ENCODE measurements around the gene MTURN. TPM values are rescaled to one million over a fixed set of nuclear protein-coding genes. Genes with fewer than 3 reads are reported as not detected.

The MTURN gene
- total and polyA plus RNA-seq, 10 of the 15 experiments (the other 5 are each of a cell fraction or from before 2014, with no cell fraction given), result 0.52 to 5.0 (median 3.3) TPM

DNA sequence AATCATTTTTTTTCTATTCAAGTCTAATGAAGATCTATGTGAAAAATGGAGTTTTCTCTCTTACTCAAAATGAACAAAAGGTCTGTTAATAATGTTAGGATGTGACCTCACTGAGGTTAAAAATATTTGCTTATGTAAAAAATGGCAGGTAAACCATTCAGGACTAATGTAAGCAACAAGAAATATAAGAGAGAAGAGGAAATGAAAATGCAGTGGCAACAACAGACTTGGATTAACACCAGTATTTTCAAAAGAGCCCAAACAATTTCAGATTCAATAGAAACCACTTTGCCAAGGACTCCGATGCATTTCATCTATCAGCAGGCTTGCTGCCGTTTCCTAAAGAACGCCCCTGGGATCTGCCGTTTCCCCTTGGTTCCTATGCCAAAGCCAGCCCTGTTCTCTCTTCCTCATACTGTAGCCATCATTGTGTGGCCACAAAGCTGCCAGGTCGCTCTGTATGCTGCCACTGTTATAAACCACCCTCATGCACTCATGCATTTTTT, 66.4 kb downstream of the MTURN start:
- no peaks in the 10 kb centered on the region for H4K20me1 ChIP-seq (ENCODE audit: control insufficient read depth, insufficient read depth)
- DNase-seq (ENCODE audit: low read depth, low spot score) (peak; percentile 51), ATAC-seq (peak; percentile 92), FAIRE-seq (no peak)
- 0% methylated on average over 5 of the region's 5 CpGs for WGBS (ENCODE audit: insufficient coverage, insufficient replicate concordance, low lambda C conversion rate, missing lambda C conversion rate)
- in situ Hi-C loops (cut with MboI) (no loop called here), intact Hi-C loops (cut with micrococcal nuclease; ENCODE audit: unreplicated experiment) (loop anchor here (2.0 kb wide), 1 partner anchor 20 kb away; no protein-coding TSS in a partner anchor)
- H3K4me1 ChIP-seq (ENCODE audit: control insufficient read depth, insufficient read depth, low read length), result peaks cover 19% of the 10 kb centered on the region
- 0 out of 2 replicates have a peak overlapping the region, but pooled peaks have one; percentile 14 for H3K4me3 ChIP-seq
- POLR2A ChIA-PET, result interaction anchor here (1.2 to 1.8 kb wide), 4 partner anchors 9 to 23 kb away, joined by 3 to 12 read pairs (median 5); no protein-coding TSS in a partner anchor
- peak overlapping the region; percentile 17; the same call in 1 of the 2 replicates for H3K27ac ChIP-seq (ENCODE audit: control insufficient read depth, insufficient read depth)
- no peaks in the 10 kb centered on the region for H3K27me3 ChIP-seq (replicated peaks in 1 of 2; ENCODE audit: control insufficient read depth in 2 of 2, insufficient read depth in 2 of 2, low read length in 1 of 2)
- H3K9ac ChIP-seq (ENCODE audit: control insufficient read depth, insufficient read depth, low read length), result no peak overlapping the region
- peak overlapping the region; percentile 76 for H3K4me2 ChIP-seq (ENCODE audit: control insufficient read depth, insufficient read depth)
- BruUV-seq (replicated peaks), result no TSS peak
- CTCF ChIA-PET, result interaction anchor here (1.0 to 1.9 kb wide), 11 partner anchors 10 to 75 kb away, joined by 3 to 6 read pairs (median 3); no protein-coding TSS in a partner anchor
- no peaks in the 10 kb centered on the region for H3K79me2 ChIP-seq (ENCODE audit: control insufficient read depth, insufficient read depth, low read length)
- no peaks in the 10 kb centered on the region; a peak in 1 of 4 replicates for H3K36me3 ChIP-seq (ENCODE audit: control insufficient read depth in 2 of 2, insufficient read depth in 2 of 2, low read length in 1 of 2)
- RAD21 ChIA-PET (ENCODE audit: unreplicated experiment), result interaction anchor here (0.9 to 3.4 kb wide), 9 partner anchors 10 to 76 kb away, joined by 3 to 22 read pairs (median 4); no protein-coding TSS in a partner anchor
- SMC1A ChIA-PET (ENCODE audit: uncharacterized antibody, unreplicated experiment), result interaction anchor here (0.8 to 7.0 kb wide), 11 partner anchors 8 to 149 kb away, joined by 3 to 80 read pairs (median 5); no protein-coding TSS in a partner anchor
- peak overlapping the region; percentile 61 for H2AFZ ChIP-seq (ENCODE audit: control insufficient read depth, low read depth, low read length)
- H3K9me3 ChIP-seq (replicated peaks; ENCODE audit: control insufficient read depth, insufficient read depth, low read length), result peaks cover 2% of the 10 kb centered on the region; the same call in 2 of the 3 replicates
- TF ChIP-seq BCLAF1 (IDR thresholded peaks at IDR 0.05) (no peak), CREB1 (IDR thresholded peaks at IDR 0.05; ENCODE audit: low read depth) (0 out of 2 replicates have a peak, but pooled peaks have one; percentile 48), ZSCAN29 (IDR thresholded peaks at IDR 0.05) (no peak), YBX1 (IDR thresholded peaks at IDR 0.05) (no peak), ZNF217 (IDR thresholded peaks at IDR 0.05) (0 out of 2 replicates have a peak, but pooled peaks have one; percentile 59), CEBPB (IDR thresholded peaks at IDR 0.05; ENCODE audit: borderline replicate concordance in 1 of 2, low read depth in 2 of 2, low read length in 2 of 2) (no peak), KLF5 (IDR thresholded peaks at IDR 0.05; ENCODE audit: partially characterized antibody) (no peak), HDGF (IDR thresholded peaks at IDR 0.05) (0 out of 2 replicates have a peak, but pooled peaks have one; percentile 15), MEF2A (IDR thresholded peaks at IDR 0.05; ENCODE audit: insufficient read depth, low read depth, low read length) (0 out of 2 replicates have a peak, but pooled peaks have one; percentile 52), POLR2AphosphoS2 (IDR thresholded peaks at IDR 0.05; ENCODE audit: low read depth, low read length) (no peak), BHLHE40 (IDR thresholded peaks at IDR 0.05; ENCODE audit: borderline replicate concordance in 1 of 2, low read depth in 2 of 2, low read length in 1 of 2) (0 out of 4 replicates have a peak, but pooled peaks of 1 of the 2 experiments have one; percentile 35), ATF2 (IDR thresholded peaks at IDR 0.05; ENCODE audit: low read length) (peak; percentile 68; the same call in 1 of the 2 replicates), DPF2 (IDR thresholded peaks at IDR 0.05) (peak; percentile 77; the same call in 1 of the 2 replicates), ZNF622 (IDR thresholded peaks at IDR 0.05) (no peak), CBFB (IDR thresholded peaks at IDR 0.05; ENCODE audit: low read depth) (no peak), RUNX3 (IDR thresholded peaks at IDR 0.05; ENCODE audit: low read length) (peak; percentile 79; the same call in 1 of the 2 replicates), TCF12 (IDR thresholded peaks at IDR 0.05; ENCODE audit: low read depth, low read length) (no peak), CHD1 (IDR thresholded peaks at IDR 0.05; ENCODE audit: low read depth, low read length) (no peak), TBL1XR1 (IDR thresholded peaks at IDR 0.05; ENCODE audit: low read depth, low read length) (no peak)

Data from GM12878 (cell line).